Esophagus mucosa (tissue), 1 donor: ENCODE results near the gene VPS50. TPM values are rescaled to one million over a fixed set of nuclear protein-coding genes. Genes with fewer than 3 reads are reported as not detected.
"Not testable (repeated sequence)": the region's sequence is repeated elsewhere in the genome, so short reads cannot be mapped to it uniquely, and the experiment has no call there.

Experiments
- ATAC-seq: fragments of 200-7000 bp; cut with Tn5 transposase; one replicate; pipeline ENCODE4 v1.9.1; 2020
- total RNA-seq: library from RNA; stranded (reverse); gene quantifications from one replicate; pipeline ENCODE4 v1.2.4, GENCODE V29; 2023
- donor health status: DM: yes; HTN: yes; CAD: no.

VPS50 gene
- total RNA-seq, 1 donor from 2014 or later: 16.5 TPM

DNA sequence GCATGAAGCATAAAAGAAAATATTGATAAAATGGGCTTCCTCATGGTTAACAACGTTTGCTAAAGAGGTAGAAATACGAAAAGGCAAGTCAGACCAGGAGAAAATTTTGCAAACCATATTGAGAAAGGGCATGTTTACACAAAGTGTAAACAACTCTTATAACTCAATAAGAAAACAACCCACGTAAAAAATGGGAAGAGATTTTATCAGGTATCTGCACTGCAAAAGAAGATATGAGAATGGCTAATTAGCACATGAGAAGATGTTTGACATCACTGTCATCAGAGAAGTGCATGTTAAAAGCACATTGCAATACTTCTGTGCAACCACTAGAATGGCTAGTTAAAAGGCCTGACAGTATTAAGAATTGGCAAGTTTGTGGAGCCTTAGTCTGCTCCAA is 99.5 kb downstream of the VPS50 start:
- no peak for ATAC-seq

DNA sequence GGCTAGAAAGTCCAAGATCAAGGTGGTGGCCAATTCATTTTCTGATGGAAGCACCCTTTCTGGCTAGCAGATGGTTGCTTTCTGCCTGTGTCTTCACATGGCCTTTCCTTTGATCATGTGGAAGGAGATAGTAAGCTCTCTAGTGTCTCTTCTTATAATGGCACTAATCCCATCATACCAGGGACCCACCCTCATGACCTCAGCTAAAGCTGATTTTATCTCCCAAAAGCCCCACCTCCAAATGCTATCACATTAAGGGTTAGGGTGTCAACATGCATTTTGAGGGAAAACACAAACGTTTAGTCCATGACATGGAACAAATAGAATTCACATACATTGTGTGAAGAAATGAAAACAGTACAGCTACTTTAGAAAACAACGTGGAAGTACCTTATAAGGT is 100.0 kb downstream of the VPS50 start:
- no peak for ATAC-seq

DNA sequence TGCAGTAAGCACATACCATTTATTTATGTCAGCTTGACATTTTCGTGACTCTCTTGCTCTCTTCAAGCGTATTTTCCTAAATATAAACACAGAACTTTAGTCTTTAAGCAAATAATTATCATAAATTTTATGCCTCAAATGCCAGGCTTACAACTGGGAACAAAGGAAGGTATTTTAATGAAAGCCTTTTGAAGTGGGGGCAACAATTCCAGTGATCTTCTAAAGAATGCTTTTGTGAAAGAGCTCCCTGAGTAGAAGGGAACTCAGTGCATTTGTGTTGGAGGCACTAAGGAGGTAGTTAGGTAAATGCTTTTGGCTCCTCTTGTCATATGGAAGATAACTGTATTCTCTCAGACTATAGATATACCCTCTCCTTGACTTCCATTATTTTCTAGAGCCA is 104.9 kb downstream of the VPS50 start:
- ATAC-seq: no peak

GRCh38 chr7:93342178-93342577 is 110.0 kb downstream of the VPS50 start:
- not testable (repeated sequence) for ATAC-seq

DNA sequence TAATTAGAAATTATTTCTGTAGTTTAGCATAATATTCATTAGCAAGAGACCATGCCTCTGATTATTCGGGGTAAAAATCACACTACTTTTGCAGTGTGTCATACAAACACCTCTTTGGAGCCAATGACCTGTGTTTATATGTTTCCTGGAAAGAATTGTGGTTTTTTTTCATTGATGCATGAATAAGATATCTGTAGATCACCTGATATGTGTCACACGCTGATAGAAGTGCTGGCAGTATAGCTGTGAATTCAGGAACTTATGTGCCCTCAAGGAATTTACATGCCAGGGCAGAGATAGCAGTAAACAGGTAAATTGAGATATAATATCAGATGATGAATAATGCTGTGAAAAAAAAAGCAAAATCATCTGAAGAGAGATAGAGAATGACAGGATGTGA is 118.2 kb downstream of the VPS50 start:
- no peak for ATAC-seq

DNA sequence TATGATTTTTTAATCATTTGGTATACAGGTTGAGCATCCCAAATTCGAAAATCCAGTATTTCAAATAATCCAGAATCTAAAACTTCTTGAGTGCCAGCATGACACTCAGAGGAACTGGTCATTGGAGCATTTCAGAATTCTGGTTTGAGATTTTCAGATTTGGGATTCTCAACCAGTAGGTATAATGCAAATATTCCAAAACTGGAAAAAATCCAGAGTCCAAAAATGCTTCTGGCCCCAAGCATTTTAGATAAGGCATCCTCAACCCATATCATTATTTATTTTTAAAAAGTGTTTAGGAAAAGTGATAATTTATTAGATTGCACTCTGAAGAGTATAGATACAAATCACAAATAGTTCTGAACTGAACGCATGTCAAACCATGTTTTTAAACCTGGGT is 120.7 kb downstream of the VPS50 start:
- ATAC-seq: no peak

DNA sequence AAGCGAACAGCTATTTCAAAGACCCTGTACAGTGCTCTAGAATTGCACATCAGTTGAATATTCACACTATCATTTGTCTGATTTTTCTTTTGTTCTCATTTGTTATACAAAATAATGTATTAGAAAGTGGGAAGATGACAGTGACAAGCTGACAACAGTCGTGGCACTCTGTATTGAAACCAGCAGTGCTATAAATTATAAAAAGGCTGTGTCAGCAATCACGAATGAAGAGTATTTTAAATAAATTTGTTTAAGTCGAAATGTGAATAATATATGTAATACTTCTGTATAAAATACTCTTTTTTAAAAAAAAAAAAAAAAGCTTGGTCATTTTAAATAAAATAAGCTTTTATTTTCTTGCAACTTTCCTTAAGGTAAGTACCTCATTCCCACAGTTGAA is 122.6 kb downstream of the VPS50 start:
- no peak for ATAC-seq

DNA sequence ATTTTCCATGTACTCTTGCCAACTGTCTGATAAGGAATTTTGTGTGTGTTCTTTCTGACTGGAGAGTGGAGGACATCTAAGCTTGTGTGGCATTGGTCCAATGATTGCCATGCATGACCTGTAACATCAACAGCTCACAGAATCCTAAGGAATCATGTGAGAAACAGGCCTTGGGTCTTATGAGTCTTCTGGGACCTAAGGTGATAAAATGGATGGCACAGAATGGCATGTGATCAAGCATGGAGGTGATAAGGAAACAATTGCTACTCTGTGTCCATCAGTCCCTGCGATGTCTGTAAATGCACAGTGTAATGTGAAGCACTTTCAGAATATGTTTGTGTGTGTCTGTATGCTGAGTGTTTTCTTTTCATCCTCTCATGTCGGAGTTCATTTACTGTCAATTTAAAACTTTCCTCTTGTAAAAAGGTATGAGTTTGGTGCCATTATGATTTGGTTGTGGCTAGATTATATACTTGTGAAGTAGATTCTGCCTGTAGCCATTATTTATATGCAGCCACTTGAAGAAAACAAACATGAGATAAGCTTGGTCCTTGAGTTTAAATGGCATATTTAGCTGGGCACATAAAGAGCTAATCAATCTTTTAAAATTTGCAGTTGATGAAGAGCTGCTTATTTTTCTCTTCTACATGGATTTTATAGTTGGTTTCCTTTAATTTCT is 127.5 kb downstream of the VPS50 start:
- ATAC-seq: no peak

DNA sequence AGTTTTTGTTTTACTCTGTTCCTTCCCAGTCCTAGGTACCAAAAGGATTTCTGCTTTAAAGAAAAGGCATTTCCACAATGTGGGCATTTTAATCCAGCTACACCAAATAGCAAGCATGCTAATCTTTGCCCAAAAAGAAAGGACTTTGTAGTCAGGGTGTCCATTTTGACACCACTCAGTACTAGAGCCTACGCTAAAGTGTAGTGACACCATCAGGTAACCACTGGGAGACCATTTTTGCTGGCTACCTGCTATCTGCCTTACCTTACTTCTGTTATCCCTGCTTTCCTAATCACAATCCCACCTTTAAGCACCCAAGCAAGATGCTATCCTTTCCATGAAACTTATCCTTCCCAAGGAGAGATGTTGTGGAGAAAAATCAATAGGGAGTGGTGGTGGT is 129.7 kb downstream of the VPS50 start:
- ATAC-seq: no peak

DNA sequence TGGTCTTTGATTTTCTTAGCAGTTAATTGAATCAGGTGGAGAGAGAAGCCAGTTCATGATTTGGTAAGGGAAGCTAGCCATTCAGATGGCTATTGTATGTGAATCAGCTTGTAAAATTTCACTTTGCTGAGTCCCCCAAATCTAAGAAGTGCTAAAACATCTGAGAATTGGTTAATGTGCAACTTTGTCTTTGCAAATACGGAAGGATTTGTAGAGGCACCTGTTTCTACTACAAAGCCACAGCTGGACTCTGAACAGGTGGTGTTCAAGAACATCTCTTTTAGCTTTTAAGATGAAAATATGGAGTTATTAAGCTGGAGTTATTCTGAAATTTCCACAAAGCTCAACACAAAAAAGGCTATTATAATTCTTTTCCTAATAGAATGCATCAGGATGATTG is 132.6 kb downstream of the VPS50 start:
- ATAC-seq: no peak

DNA sequence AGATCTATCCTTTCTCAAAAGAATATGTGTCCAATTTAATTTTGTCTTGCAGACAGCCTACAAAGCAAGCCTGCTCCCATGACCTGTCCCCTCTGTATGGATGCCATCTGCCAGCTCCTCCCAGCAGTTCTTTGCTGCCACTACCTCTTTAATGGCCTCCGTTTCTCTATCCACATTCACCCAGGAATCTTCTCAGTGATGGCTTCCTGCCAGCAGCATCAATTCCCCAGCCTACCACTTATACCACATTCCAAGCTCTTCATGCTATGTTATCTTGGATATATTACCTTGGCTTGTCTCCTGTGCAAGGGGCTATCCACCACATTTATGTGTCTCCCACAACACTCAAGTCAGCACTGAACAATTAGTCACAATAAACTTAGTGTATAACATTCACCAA is 133.2 kb downstream of the VPS50 start:
- ATAC-seq: no peak

- ATAC-seq: no peak
Observed at GRCh38 chr7:93366816-93367215, 134.7 kb downstream of the VPS50 start.

DNA sequence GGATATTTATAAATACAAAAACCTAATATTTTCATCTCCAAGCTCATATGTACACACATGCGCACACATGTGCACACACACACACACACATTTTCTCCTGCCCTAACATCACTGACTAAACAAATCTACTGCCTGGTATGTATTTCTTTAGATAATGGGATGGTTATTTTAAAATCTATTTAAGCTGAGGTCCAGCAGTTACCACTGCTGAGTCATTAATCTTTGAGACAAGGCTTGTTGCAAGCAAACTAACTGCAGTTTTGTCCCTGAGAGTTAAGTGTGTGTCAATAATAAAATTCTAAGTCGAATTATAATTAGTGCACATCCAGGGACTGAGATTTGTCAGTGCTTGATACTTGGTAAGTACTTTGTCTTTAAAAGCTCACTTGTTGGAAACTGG is 135.1 kb downstream of the VPS50 start:
- ATAC-seq: no peak

- not testable (repeated sequence) for ATAC-seq
Observed at GRCh38 chr7:93370937-93371336, 138.8 kb downstream of the VPS50 start.

- ATAC-seq: no peak
Observed at GRCh38 chr7:93373537-93373936, 141.4 kb downstream of the VPS50 start.

DNA sequence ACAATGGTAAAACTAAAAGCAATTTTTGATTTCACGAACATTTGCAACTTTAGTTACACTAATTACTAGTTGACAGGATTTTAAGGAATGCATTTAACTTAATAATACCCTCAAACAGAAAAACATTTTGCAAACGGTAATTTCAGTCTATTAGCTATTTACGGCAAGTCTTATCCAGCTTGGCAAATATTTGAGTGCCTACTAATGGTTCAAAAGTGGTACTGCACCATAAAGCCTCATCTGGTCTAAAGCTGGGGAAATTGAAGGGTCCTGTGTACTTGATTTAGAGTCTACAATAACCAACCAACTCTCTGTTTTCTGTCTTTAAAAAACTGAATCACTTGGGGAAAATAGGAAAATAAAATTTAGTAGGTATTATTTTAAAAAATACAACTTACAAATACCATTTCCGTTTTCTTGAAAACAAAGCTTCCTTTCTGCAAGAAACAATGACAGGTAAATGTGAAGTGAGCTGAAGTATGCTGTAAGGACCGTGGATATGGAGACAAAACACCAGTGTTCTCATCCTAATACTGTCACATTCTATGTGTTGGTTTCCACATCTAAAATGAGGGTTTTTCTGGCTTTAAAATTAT is 142.3 kb downstream of the VPS50 start:
- ATAC-seq: no peak

GRCh38 chr7:93375603-93376002 is 143.4 kb downstream of the VPS50 start:
- no peak for ATAC-seq

DNA sequence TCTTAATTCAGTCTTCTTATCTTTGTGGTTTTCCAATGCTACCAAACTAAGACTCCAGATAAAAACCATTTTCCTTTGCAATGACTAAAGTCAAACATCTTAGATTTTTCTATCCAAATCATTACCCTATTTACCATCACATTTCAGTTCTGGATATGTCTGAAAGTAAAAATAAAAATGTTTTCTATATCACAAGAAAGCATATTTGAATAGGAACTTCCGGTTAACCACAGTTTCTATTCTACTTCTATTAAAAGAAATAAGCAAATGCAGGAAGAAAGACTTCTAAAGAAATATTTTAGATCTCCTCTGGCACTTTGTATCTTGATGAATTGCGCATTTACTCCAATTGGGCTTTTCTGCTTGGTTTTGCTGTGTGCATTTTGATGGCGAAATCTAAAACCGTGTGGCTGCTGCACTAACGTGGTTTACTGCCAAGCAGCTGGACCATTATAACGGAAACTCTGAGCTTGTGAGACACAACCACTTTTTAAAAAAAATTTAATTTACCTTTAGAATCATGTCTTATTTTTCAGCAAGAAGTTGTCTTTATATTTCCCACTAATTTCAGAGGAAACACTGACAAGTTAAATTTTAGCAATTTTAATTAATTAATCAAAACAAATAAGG is 146.1 kb downstream of the VPS50 start:
- ATAC-seq: no peak

DNA sequence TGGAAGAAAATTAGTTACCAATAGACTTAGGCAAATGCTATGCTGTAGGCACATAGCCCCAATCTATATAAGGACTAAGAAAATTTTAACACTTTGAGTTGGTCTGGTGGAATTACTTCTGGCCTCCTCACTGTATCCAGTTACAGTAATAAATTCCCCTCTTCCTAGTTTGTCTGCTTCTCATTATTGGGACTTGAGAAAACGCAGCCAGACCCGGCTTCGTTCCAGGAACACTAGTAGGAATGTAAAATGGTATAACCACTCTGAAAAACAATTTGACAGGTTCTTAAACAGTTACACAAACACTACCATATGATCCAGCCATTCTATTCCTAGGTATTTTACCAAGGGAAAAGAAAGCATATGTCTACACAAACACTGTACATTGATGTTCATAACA is 150.2 kb downstream of the VPS50 start:
- ATAC-seq: no peak

DNA sequence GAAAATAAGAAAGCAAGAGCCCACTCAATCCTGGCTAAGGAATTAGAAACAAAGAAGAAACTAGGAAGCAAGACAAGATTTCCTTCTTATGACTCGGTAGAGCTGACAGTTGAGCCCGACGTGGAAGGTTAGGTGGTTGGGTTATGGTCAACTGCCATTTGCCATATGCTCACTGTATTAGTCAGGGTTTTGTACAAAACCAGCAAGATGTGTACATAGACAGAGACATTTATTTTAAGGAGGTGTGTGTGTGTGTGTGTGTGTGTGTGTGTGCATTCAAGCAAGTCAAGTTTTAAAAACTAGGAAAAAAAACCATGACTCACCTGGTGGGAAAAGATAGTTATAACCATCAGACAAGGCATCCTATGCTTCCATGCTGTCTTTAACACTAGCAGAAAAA is 158.5 kb downstream of the VPS50 start:
- ATAC-seq: no peak

DNA sequence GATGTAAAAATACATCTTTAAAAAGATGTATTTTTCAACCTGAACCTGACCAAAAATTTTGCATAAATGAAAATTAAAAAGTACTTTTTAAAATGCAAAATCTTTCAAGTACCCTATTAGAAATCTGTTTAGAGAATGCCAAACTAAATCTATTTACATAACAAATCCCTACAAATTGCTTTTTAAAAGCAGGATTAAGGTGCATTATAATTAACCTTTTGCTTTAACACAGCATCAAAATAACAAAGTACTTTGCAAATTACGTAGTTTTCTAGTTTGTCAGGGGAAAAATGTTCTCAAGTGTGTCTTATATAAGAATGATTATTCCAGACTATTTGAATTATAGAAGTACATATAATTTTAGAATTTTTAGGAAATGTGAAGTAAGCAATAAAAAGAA is 160.8 kb downstream of the VPS50 start:
- ATAC-seq: no peak

DNA sequence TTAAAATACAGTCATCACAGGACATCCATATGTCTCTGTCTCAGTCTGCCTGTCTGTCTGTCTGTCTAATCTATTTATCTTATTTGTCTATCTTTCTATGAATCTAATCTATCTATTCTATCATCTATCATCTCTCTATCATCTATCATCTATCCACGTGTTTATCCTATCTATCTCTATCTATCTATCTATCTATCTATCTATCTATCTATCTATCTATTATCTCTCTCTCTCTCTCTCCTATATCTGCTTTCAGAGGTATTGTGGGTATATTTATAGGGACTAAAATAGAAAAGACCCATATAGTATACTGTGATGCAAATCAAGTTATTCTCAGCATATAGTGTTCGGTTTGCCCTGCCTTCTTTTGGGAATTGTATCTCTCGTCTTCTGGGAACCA is 167.5 kb downstream of the VPS50 start:
- no peak for ATAC-seq

GRCh38 chr7:93402944-93403343 is 170.8 kb downstream of the VPS50 start:
- ATAC-seq: no peak

GRCh38 chr7:93407239-93407638 is 175.1 kb downstream of the VPS50 start:
- no peak for ATAC-seq
